Measurements from ENCODE around the gene RMI2.
A peak's percentile ranks its signal among the peaks of the same experiment; 100 is the strongest.
"Not testable (repeated sequence)": the region's sequence is repeated elsewhere in the genome, so short reads cannot be mapped to it uniquely, and the experiment has no call there.

Gene RMI2

DNA sequence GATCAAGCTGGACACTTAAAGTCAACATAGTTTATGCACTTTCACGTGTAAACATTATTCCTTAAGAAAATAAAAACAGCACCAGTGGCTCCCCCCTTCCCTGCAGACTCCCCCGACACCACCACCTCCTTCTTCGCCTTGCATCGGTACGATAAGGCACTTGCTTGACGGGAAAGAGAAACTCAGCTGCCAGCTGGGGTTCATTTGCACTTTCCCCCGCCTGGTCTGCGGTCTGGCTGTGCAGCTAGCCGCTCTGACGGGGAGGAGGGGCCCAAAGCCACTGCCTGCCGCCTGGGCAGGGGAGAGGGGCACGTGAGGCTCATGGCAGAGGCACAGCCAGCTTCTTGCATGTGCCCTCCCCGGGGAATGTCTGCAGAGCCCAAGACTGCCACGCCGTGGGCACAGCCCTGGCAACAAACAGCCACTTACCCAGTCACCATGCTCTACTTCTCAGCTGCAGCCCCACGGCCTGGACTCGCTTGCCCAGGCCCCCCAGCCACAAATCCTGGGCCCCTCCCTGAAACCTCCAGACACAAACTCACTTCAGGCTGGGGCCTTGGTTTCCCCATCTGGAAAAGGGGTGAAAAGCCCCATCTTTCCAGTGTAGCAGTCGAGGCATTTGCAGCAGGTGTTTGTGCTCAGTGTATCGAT is 47.6 kb upstream of the RMI2 start (continued):
- peak; percentile 31; the same call in 1 of the 2 replicates for TF ChIP-seq ZIC2 (tag by site-specific recombination; IDR thresholded peaks at IDR 0.05)
- TF ChIP-seq ZNF792 (tag by site-specific recombination; IDR thresholded peaks at IDR 0.05) = no peak
- TF ChIP-seq ZNF830 (tag by site-specific recombination; IDR thresholded peaks at IDR 0.05; ENCODE audit: low read depth) = no peak

DNA sequence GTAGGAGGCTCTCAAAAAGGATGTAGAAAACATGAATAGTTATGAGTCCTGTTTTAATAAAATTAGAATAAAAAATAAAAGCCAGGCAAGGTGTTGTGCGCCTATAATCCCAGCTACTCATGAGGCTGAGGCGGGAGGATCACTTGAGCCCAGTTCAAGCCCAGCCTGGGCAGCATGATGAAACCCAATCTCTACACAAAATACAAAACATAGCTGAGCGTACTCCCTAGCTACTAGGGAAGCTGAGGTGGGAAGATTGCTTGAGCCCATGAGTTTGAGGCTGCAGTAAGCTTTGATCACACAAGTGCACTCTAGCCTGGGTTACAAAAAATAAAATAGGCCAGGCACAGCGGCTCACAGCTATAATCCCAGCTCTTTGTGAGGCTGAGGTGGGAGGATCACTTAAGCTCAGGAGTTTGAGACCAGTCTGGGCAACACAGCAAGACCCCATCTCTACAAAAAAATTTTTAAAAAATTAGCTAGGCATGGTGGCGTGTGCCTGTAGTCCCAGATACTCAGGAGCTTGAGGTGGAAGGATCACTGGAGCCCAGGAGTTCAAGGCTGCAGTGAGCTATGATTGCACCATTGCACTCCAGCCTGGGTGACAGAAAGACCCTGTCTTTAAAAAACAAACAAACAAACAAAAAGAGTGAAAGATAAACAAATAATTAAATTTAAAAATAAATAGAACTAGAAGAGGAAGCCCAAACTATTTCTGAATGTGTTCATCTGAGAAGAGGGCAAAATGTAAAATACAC is 46.9 kb upstream of the RMI2 start:
- no peak overlapping the region for H3K27ac ChIP-seq (ENCODE audit: extremely low read depth, low read depth, low read length)
- no peak overlapping the region for H3K4me3 ChIP-seq (ENCODE audit: low read depth, low read length)
- CTCF ChIA-PET = no interaction called here

DNA sequence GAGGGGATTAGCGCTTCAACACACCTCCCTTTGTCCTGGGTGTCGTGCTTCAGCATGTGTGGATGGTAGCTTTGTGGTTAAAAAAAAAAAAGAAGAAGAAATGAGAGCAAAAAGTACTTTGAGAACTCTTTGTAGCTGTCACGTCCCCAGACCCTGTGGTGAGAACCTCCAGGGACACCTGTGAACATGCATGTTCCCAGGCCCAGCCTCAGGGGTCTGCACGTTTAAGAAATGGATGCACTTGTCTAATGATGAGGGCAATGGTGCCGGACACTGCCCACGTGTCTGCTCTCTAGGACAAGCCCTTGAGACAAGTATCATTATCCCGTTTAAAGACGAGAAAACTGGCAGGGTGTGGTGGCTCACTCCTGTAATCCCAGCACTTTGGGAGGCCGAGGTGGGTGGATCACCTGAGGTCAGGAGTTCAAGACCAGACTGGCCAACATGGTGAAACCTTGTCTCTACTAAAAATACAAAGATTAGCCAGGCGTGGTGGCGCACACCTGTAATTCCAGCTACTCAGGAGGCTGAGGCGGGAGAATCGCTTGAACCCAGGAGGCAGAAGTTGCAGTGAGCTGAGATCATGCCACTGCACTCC is 46.2 kb upstream of the RMI2 start:
- H3K36me3 ChIP-seq (ENCODE audit: control insufficient read depth in 2 of 2, insufficient read depth in 1 of 2, low read length in 2 of 2); H3K4me3 ChIP-seq (ENCODE audit: low read depth, low read length); H3K27ac ChIP-seq (ENCODE audit: extremely low read depth, low read depth, low read length); POLR2A ChIA-PET; H3K9me3 ChIP-seq (ENCODE audit: control insufficient read depth, insufficient read depth, low read depth, low read length); CTCF ChIA-PET; H3K4me1 ChIP-seq (ENCODE audit: control insufficient read depth, insufficient read depth, low read length): not testable (repeated sequence)

More for the DNA sequence above, 46.9 kb upstream of the RMI2 start:
- Histone ChIP-seq H3K9me3 (ENCODE audit: control insufficient read depth, insufficient read depth, low read depth, low read length) (no peaks in the 10 kb centered on the region), H3K4me1 (ENCODE audit: control insufficient read depth, insufficient read depth, low read length) (peaks cover 2% of the 10 kb centered on the region; the same call in 1 of the 2 replicates), H3K36me3 (ENCODE audit: control insufficient read depth in 2 of 2, insufficient read depth in 1 of 2, low read length in 2 of 2) (no peaks in the 10 kb centered on the region)
- TF ChIP-seq, protein P1, sequence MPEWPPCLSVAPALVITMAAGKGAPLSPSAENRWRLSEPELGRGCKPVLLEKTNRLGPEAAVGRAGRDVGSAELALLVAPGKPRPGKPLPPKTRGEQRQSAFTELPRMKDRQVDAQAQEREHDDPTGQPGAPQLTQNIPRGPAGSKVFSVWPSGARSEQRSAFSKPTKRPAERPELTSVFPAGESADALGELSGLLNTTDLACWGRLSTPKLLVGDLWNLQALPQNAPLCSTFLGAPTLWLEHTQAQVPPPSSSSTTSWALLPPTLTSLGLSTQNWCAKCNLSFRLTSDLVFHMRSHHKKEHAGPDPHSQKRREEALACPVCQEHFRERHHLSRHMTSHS (tag by site-specific recombination; IDR thresholded peaks at IDR 0.05) = no peak
- TF ChIP-seq, protein P2, sequence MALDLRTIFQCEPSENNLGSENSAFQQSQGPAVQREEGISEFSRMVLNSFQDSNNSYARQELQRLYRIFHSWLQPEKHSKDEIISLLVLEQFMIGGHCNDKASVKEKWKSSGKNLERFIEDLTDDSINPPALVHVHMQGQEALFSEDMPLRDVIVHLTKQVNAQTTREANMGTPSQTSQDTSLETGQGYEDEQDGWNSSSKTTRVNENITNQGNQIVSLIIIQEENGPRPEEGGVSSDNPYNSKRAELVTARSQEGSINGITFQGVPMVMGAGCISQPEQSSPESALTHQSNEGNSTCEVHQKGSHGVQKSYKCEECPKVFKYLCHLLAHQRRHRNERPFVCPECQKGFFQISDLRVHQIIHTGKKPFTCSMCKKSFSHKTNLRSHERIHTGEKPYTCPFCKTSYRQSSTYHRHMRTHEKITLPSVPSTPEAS (tag by site-specific recombination; IDR thresholded peaks at IDR 0.05) = no peak
- TF ChIP-seq ZNF121 (tag by site-specific recombination; IDR thresholded peaks at IDR 0.05) = peak; percentile 79
- TF ChIP-seq ZNF157 (tag by site-specific recombination; IDR thresholded peaks at IDR 0.05) = no peak
- POLR2A ChIA-PET = interaction anchor here (2.4 kb wide), 1 partner anchor 42 kb away, joined by 8 read pairs; the partner anchor contains the start of gene SOCS1

DNA sequence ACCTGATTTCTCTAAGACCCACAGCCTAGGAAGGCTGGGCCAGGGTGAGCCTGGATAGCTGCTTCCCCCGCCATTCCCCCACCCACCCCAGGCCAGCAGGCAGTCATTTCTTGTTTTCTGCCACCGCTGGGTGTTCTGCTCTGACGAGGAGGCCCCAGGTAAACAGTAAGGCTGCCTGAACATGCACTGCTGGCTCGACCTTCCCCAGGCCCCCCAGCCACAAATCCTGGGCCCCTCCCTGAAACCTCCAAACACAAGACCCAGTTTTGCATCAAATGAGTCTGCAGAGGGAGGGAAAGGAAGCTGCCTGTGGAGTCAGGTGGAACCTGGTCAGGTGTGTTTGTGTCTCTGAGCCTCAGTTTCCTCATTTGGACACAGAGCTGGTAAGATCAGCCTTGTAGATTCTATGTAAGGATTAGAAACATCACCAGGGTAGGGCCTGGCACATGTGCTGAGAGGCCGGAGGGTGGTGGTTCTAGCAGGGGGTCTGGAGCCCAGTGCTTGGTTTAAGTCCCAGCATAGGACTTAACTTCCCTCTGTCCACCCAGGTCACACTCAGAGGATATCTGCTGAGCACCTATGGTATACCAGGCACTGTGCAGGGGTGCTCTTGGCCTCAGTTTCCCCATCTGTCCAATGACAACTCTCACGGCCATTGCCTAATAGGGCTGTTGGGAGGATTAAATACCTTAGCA is 45.2 kb upstream of the RMI2 start:
- ChIA-PET POLR2A (no interaction called here), CTCF (no interaction called here)
- H3K4me1 ChIP-seq (ENCODE audit: control insufficient read depth, insufficient read depth, low read length) = 0 out of 2 replicates have a peak, but pooled peaks cover 2% of the 10 kb centered on the region
- H3K27ac ChIP-seq (ENCODE audit: extremely low read depth, low read depth, low read length) = no peak overlapping the region
- H3K4me3 ChIP-seq (ENCODE audit: low read depth, low read length) = no peak overlapping the region
- H3K9me3 ChIP-seq (ENCODE audit: control insufficient read depth, insufficient read depth, low read depth, low read length) = no peaks in the 10 kb centered on the region
- no peaks in the 10 kb centered on the region for H3K36me3 ChIP-seq (ENCODE audit: control insufficient read depth in 2 of 2, insufficient read depth in 1 of 2, low read length in 2 of 2)
- TF ChIP-seq, protein P3, sequence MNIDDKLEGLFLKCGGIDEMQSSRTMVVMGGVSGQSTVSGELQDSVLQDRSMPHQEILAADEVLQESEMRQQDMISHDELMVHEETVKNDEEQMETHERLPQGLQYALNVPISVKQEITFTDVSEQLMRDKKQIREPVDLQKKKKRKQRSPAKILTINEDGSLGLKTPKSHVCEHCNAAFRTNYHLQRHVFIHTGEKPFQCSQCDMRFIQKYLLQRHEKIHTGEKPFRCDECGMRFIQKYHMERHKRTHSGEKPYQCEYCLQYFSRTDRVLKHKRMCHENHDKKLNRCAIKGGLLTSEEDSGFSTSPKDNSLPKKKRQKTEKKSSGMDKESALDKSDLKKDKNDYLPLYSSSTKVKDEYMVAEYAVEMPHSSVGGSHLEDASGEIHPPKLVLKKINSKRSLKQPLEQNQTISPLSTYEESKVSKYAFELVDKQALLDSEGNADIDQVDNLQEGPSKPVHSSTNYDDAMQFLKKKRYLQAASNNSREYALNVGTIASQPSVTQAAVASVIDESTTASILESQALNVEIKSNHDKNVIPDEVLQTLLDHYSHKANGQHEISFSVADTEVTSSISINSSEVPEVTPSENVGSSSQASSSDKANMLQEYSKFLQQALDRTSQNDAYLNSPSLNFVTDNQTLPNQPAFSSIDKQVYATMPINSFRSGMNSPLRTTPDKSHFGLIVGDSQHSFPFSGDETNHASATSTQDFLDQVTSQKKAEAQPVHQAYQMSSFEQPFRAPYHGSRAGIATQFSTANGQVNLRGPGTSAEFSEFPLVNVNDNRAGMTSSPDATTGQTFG (tag by site-specific recombination; IDR thresholded peaks at IDR 0.05; ENCODE audit: borderline replicate concordance) = no peak
- TF ChIP-seq, protein P4, sequence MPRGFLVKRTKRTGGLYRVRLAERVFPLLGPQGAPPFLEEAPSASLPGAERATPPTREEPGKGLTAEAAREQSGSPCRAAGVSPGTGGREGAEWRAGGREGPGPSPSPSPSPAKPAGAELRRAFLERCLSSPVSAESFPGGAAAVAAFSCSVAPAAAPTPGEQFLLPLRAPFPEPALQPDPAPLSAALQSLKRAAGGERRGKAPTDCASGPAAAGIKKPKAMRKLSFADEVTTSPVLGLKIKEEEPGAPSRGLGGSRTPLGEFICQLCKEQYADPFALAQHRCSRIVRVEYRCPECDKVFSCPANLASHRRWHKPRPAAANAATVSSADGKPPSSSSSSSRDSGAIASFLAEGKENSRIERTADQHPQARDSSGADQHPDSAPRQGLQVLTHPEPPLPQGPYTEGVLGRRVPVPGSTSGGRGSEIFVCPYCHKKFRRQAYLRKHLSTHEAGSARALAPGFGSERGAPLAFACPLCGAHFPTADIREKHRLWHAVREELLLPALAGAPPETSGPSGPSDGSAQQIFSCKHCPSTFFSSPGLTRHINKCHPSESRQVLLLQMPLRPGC (tag by site-specific recombination; IDR thresholded peaks at IDR 0.05) = no peak
- TF ChIP-seq KLF7 (tag by site-specific recombination; IDR thresholded peaks at IDR 0.05; ENCODE audit: borderline replicate concordance) (no peak), SP2 (tag by site-specific recombination; IDR thresholded peaks at IDR 0.05) (no peak), ZNF585B (tag by site-specific recombination; IDR thresholded peaks at IDR 0.05) (no peak), ZNF416 (tag by site-specific recombination; IDR thresholded peaks at IDR 0.05) (no peak), EGR2 (tag by site-specific recombination; IDR thresholded peaks at IDR 0.05; ENCODE audit: low read depth) (no peak), TCF7L2 (IDR thresholded peaks at IDR 0.05; ENCODE audit: borderline replicate concordance, low read depth, low read length) (no peak), ZNF248 (tag by site-specific recombination; IDR thresholded peaks at IDR 0.05) (no peak)
- TF ChIP-seq, protein P5, sequence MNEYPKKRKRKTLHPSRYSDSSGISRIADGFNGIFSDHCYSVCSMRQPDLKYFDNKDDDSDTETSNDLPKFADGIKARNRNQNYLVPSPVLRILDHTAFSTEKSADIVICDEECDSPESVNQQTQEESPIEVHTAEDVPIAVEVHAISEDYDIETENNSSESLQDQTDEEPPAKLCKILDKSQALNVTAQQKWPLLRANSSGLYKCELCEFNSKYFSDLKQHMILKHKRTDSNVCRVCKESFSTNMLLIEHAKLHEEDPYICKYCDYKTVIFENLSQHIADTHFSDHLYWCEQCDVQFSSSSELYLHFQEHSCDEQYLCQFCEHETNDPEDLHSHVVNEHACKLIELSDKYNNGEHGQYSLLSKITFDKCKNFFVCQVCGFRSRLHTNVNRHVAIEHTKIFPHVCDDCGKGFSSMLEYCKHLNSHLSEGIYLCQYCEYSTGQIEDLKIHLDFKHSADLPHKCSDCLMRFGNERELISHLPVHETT (tag by site-specific recombination; IDR thresholded peaks at IDR 0.05) = no peak
